Calu3 (cell line): ENCODE results near the gene FOXA2. TPM values are rescaled to one million over a fixed set of nuclear protein-coding genes. Genes with fewer than 3 reads are reported as not detected.

Experiments
- BruUV-seq: library from RNA; stranded (reverse); fragments of 400-500 nt; replicated peaks from 2 replicates; lab custom pipeline; 2021; lab: Mats Ljungman, UMichigan
- CTCF ChIA-PET: fragments of 300-600 bp; sonication (Branson Sonifier 250); formaldehyde crosslinking; loops from one replicate; lab custom pipeline; 2022; ENCODE audit warnings: antibody characterized with exemption; lab: Charles Lee
- DNase-seq: peaks from one replicate; pipeline ENCODE4 v3.0.0; 2022
- H3K27ac Mint-ChIP-seq: one replicate; pipeline ENCODE4 v1.8.0; 2022; ENCODE audit warnings: mixed read lengths; ENCODE audit not compliant: unreplicated experiment
- H3K27me3 Mint-ChIP-seq: one replicate; pipeline ENCODE4 v1.8.0; 2022; ENCODE audit warnings: mixed read lengths; ENCODE audit not compliant: unreplicated experiment
- H3K36me3 Mint-ChIP-seq: one replicate; pipeline ENCODE4 v1.8.0; 2022; ENCODE audit warnings: mild to moderate bottlenecking, moderate library complexity, mixed read lengths; ENCODE audit not compliant: insufficient read depth, unreplicated experiment
- H3K4me1 Mint-ChIP-seq: one replicate; pipeline ENCODE4 v1.8.0; 2022; ENCODE audit warnings: mild to moderate bottlenecking, low read depth, mixed read lengths; ENCODE audit not compliant: unreplicated experiment
- H3K4me3 Mint-ChIP-seq: one replicate; pipeline ENCODE4 v1.8.0; 2022; ENCODE audit warnings: mild to moderate bottlenecking, low read depth, moderate library complexity, mixed read lengths; ENCODE audit not compliant: unreplicated experiment
- H3K9me3 Mint-ChIP-seq: one replicate; pipeline ENCODE4 v1.8.0; 2022; ENCODE audit warnings: low read depth, mixed read lengths; ENCODE audit not compliant: unreplicated experiment
- CTCF ChIP-seq: fragments of 200-600 bp; IDR thresholded peaks from one replicate; pipeline ENCODE4 v1.8.0; 2022; ENCODE audit warnings: antibody characterized with exemption; ENCODE audit not compliant: unreplicated experiment
- intact Hi-C: fragments of 100-400 bp; cut with micrococcal nuclease; formaldehyde crosslinking; loops from one replicate; pipeline ENCODE4 v1.10.0; 2022; ENCODE audit not compliant: unreplicated experiment
- total RNA-seq: library from RNA; stranded (reverse); gene quantifications from 2 replicates; pipeline ENCODE4 v1.2.3, GENCODE V29; 2022

The FOXA2 gene
- total RNA-seq, 1 experiment from 2014 or later = 1.1 TPM

- no TSS peak for BruUV-seq
- H3K27me3 Mint-ChIP-seq = peaks cover 23% of the 10 kb centered on the region
- TF ChIP-seq CTCF = no peak
- no peaks in the 10 kb centered on the region for H3K9me3 Mint-ChIP-seq
- H3K4me3 Mint-ChIP-seq = no peak overlapping the region
- no peak overlapping the region for H3K27ac Mint-ChIP-seq
- H3K4me1 Mint-ChIP-seq = no peaks in the 10 kb centered on the region
- intact Hi-C loops = no loop called here
- DNase-seq = no peak
- CTCF ChIA-PET = no interaction called here
- H3K36me3 Mint-ChIP-seq = no peaks in the 10 kb centered on the region
Measured at GRCh38 chr20:22531756-22532155, 52.6 kb downstream of the FOXA2 start.

GRCh38 chr20:22531056-22531615 lies 53.2 kb downstream of the FOXA2 start:
- DNase-seq = no peak

More at GRCh38 chr20:22531056-22531615, 53.2 kb downstream of the FOXA2 start:
- H3K36me3 Mint-ChIP-seq = peaks cover 4% of the 10 kb centered on the region
- H3K27ac Mint-ChIP-seq = no peak overlapping the region
- no peaks in the 10 kb centered on the region for H3K9me3 Mint-ChIP-seq
- TF ChIP-seq CTCF = no peak
- intact Hi-C loops = no loop called here
- CTCF ChIA-PET = no interaction called here
- H3K27me3 Mint-ChIP-seq = peaks cover 17% of the 10 kb centered on the region
- BruUV-seq = no TSS peak
- H3K4me1 Mint-ChIP-seq = no peaks in the 10 kb centered on the region
- no peak overlapping the region for H3K4me3 Mint-ChIP-seq
